ENCODE data around the gene TEPSIN.
A peak's percentile ranks its signal among the peaks of the same experiment; 100 is the strongest.

The TEPSIN gene

GRCh38 chr17:81218459-81218858 is 20.4 kb downstream of the TEPSIN start:
- DNase-seq, result no peak

- DNase-seq, result no peak
Observed at GRCh38 chr17:81217491-81217890, 21.4 kb downstream of the TEPSIN start.

GRCh38 chr17:81213978-81214377 is 24.9 kb downstream of the TEPSIN start:
- no peak for DNase-seq

GRCh38 chr17:81212365-81212764 is 26.5 kb downstream of the TEPSIN start:
- no peak for DNase-seq

- no peak for DNase-seq
Observed at GRCh38 chr17:81210868-81211267, 28.0 kb downstream of the TEPSIN start.

- DNase-seq, result no peak
Observed at GRCh38 chr17:81210466-81210865, 28.4 kb downstream of the TEPSIN start.

- DNase-seq, result no peak
Observed at GRCh38 chr17:81209141-81209540, 29.7 kb downstream of the TEPSIN start.

- no peak for DNase-seq
Observed at GRCh38 chr17:81208651-81209050, 30.2 kb downstream of the TEPSIN start.

- DNase-seq, result no peak
Observed at GRCh38 chr17:81207610-81208581, 31.0 kb downstream of the TEPSIN start.

GRCh38 chr17:81206657-81207056 is 32.2 kb downstream of the TEPSIN start:
- DNase-seq, result no peak

GRCh38 chr17:81206166-81206565 is 32.7 kb downstream of the TEPSIN start:
- no peak for DNase-seq

GRCh38 chr17:81204578-81204977 is 34.3 kb downstream of the TEPSIN start:
- no peak for DNase-seq

GRCh38 chr17:81203136-81203535 is 35.7 kb downstream of the TEPSIN start:
- no peak for DNase-seq

- DNase-seq, result no peak
Observed at GRCh38 chr17:81202318-81202717, 36.5 kb downstream of the TEPSIN start.

- DNase-seq, result peak; percentile 5
Observed at GRCh38 chr17:81200695-81201580, 37.9 kb downstream of the TEPSIN start.

- no peak for DNase-seq
Observed at GRCh38 chr17:81200201-81200600, 38.7 kb downstream of the TEPSIN start.

GRCh38 chr17:81199482-81199830 is 39.4 kb downstream of the TEPSIN start:
- no peak for DNase-seq

GRCh38 chr17:81198826-81199481 is 39.9 kb downstream of the TEPSIN start:
- DNase-seq, result no peak

- no peak for DNase-seq
Observed at GRCh38 chr17:81197831-81198490, 40.9 kb downstream of the TEPSIN start.

- DNase-seq, result no peak
Observed at GRCh38 chr17:81197409-81197795, 41.5 kb downstream of the TEPSIN start.

- DNase-seq, result no peak
Observed at GRCh38 chr17:81196505-81197408, 42.1 kb downstream of the TEPSIN start.
